Thyroid gland (tissue), 4 donors: ENCODE measurements around the gene IWS1.

Source experiments
- POLR2A ChIP-seq, 2 donors: fragments of 450-650 bp; IDR thresholded peaks; one replicate each; pipeline ENCODE4 v1.6.1; 2017; ENCODE audit warnings: antibody characterized with exemption in 2 of 2, mild to moderate bottlenecking in 2 of 2, moderate library complexity in 1 of 2
- TF ChIP-seq, protein P1 (sequence below), 6 experiments: fragments of 200-600 bp in 3 of 6; fragments of 450-650 bp in 3 of 6; sonication (generic) in 3 of 6; IDR thresholded peaks; one replicate each; pipeline ENCODE4 v1.5.1; 2016 to 2019; ENCODE audit warnings: antibody characterized with exemption in 6 of 6, mild to moderate bottlenecking in 2 of 6, inconsistent platforms in 1 of 6, moderate library complexity in 1 of 6

- TF ChIP-seq, protein P1, sequence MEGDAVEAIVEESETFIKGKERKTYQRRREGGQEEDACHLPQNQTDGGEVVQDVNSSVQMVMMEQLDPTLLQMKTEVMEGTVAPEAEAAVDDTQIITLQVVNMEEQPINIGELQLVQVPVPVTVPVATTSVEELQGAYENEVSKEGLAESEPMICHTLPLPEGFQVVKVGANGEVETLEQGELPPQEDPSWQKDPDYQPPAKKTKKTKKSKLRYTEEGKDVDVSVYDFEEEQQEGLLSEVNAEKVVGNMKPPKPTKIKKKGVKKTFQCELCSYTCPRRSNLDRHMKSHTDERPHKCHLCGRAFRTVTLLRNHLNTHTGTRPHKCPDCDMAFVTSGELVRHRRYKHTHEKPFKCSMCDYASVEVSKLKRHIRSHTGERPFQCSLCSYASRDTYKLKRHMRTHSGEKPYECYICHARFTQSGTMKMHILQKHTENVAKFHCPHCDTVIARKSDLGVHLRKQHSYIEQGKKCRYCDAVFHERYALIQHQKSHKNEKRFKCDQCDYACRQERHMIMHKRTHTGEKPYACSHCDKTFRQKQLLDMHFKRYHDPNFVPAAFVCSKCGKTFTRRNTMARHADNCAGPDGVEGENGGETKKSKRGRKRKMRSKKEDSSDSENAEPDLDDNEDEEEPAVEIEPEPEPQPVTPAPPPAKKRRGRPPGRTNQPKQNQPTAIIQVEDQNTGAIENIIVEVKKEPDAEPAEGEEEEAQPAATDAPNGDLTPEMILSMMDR (IDR thresholded peaks at IDR 0.05): no peak
- no peak for TF ChIP-seq POLR2A (IDR thresholded peaks at IDR 0.05)
Measured at GRCh38 chr2:127545796-127546195, 19.5 kb upstream of the IWS1 start.
